Measurements from ENCODE around the gene MINDY4B. TPM values are rescaled to one million over a fixed set of nuclear protein-coding genes. Genes with fewer than 3 reads are reported as not detected.
A peak's percentile ranks its signal among the peaks of the same experiment; 100 is the strongest.

MINDY4B gene
- total and polyA plus RNA-seq, 2 of the 8 experiments (the other 6 are each of a cell fraction or from before 2014, with no cell fraction given): not detected

- TF ChIP-seq JUND (IDR thresholded peaks at IDR 0.05; ENCODE audit: low read length) (no peak), KDM5A (IDR thresholded peaks at IDR 0.05; ENCODE audit: low read length) (no peak), CHD1 (IDR thresholded peaks at IDR 0.05; ENCODE audit: low read depth, low read length) (no peak), SIRT6 (IDR thresholded peaks at IDR 0.05; ENCODE audit: low read length) (no peak), SIN3A (conservative IDR thresholded peaks at IDR 0.05 in 1 of 2, IDR thresholded peaks at IDR 0.05 in 1 of 2; ENCODE audit: low read depth in 1 of 2, low read length in 2 of 2) (no peak), EZH2 (IDR thresholded peaks at IDR 0.05; ENCODE audit: low read depth, low read length, severe bottlenecking) (no peak), CBX8 (IDR thresholded peaks at IDR 0.05; ENCODE audit: borderline replicate concordance, low read depth, low read length) (no peak)
- H3K4ac ChIP-seq (replicated peaks; ENCODE audit: insufficient read length, low read depth, low read length): no peak overlapping the region
- no peak overlapping the region for H4K5ac ChIP-seq (ENCODE audit: insufficient read length, low read depth, low read length)
- H3K79me2 ChIP-seq (ENCODE audit: control insufficient read depth in 1 of 2, insufficient read depth in 2 of 2, low read length in 2 of 2): no peaks in the 10 kb centered on the region
- H3K27ac ChIP-seq (ENCODE audit: low read depth, low read length): no peak overlapping the region
- ChIA-PET POLR2A (ENCODE audit: partially characterized antibody) (no interaction called here), CTCF (ENCODE audit: partially characterized antibody) (interaction anchor here (0.8 to 1.5 kb wide), 3 partner anchors 9 to 101 kb away, joined by 3 to 5 read pairs (median 4); no protein-coding TSS in a partner anchor)
- H3K79me1 ChIP-seq (ENCODE audit: low read depth, low read length): no peaks in the 10 kb centered on the region
- WGBS, 2 experiments (ENCODE audit: extremely low coverage in 1 of 2, insufficient coverage in 1 of 2, insufficient read length in 1 of 2, insufficient replicate concordance in 2 of 2, low coverage in 1 of 2, low lambda C conversion rate in 2 of 2, missing lambda C conversion rate in 1 of 2): 93% methylated on average over 1 of the region's 1 CpG; no CpG with 5 or more reads in 1 of the 2 experiments
- H3K36me3 ChIP-seq (ENCODE audit: control insufficient read depth in 2 of 4, insufficient read depth in 4 of 4, low read length in 3 of 4): no peaks in the 10 kb centered on the region
- 0 out of 2 replicates have a peak overlapping the region, but pooled peaks have one; percentile 13 for H2AK5ac ChIP-seq (ENCODE audit: low read depth, low read length)
- no peaks in the 10 kb centered on the region for H3K4me1 ChIP-seq (replicated peaks in 1 of 4; ENCODE audit: control insufficient read depth in 3 of 4, insufficient read depth in 4 of 4, low read length in 3 of 4)
- H3K4me3 ChIP-seq (ENCODE audit: extremely low read depth in 1 of 4, insufficient read depth in 2 of 4, low read depth in 3 of 4, low read length in 4 of 4): no peak overlapping the region
- no peaks in the 10 kb centered on the region for H4K20me1 ChIP-seq (replicated peaks in 1 of 2; ENCODE audit: control insufficient read depth in 1 of 2, insufficient read depth in 2 of 2, low read length in 2 of 2)
- no peak overlapping the region for H2BK15ac ChIP-seq (ENCODE audit: low read length)
- H3K56ac ChIP-seq (replicated peaks; ENCODE audit: insufficient read length, low read depth, low read length): no peak overlapping the region
- FAIRE-seq (no peak), DNase-seq (ENCODE audit: low read depth in 1 of 2, low spot score in 2 of 2) (no peak)
- no peaks in the 10 kb centered on the region for H3K23me2 ChIP-seq (ENCODE audit: low read depth, low read length)
- H3K9ac ChIP-seq (replicated peaks in 1 of 4; ENCODE audit: extremely low read depth in 1 of 4, low read depth in 3 of 4, low read length in 3 of 4): no peak overlapping the region
- no peak overlapping the region for H2BK20ac ChIP-seq (ENCODE audit: low read length)
- H3K18ac ChIP-seq (ENCODE audit: extremely low read depth, low read length): no peak overlapping the region
- H4K8ac ChIP-seq (ENCODE audit: extremely low read depth, insufficient read depth, low read length): no peak overlapping the region
- H2BK120ac ChIP-seq (replicated peaks; ENCODE audit: low read depth, low read length): no peak overlapping the region
- no peak overlapping the region for H2BK5ac ChIP-seq (ENCODE audit: low read depth, low read length)
- H2BK12ac ChIP-seq (ENCODE audit: low read depth, low read length): no peak overlapping the region
- no peak overlapping the region for H3K14ac ChIP-seq (ENCODE audit: insufficient read length)
- no peak overlapping the region for H4K91ac ChIP-seq (replicated peaks; ENCODE audit: insufficient read length, low read length)
- no peaks in the 10 kb centered on the region for H3K27me3 ChIP-seq (replicated peaks in 1 of 4; ENCODE audit: control insufficient read depth in 3 of 4, extremely low read depth in 1 of 4, insufficient read depth in 3 of 4, low read length in 3 of 4)
- no peak overlapping the region for H3K4me2 ChIP-seq (ENCODE audit: insufficient read depth in 1 of 2, low read depth in 2 of 2, low read length in 2 of 2)
- H3K23ac ChIP-seq (ENCODE audit: insufficient read length): no peak overlapping the region
- no peaks in the 10 kb centered on the region for H3K9me3 ChIP-seq (ENCODE audit: insufficient read depth in 2 of 2, low read depth in 1 of 2, low read length in 1 of 2)
- no peak overlapping the region for H2AFZ ChIP-seq (ENCODE audit: low read length)
These were observed 82.6 kb downstream of the MINDY4B start for GRCh38 chr3:150822636-150823035.

Measured in H1 (cell line).